Measurements from ENCODE around the gene VNN1.

Gene VNN1, protein sequence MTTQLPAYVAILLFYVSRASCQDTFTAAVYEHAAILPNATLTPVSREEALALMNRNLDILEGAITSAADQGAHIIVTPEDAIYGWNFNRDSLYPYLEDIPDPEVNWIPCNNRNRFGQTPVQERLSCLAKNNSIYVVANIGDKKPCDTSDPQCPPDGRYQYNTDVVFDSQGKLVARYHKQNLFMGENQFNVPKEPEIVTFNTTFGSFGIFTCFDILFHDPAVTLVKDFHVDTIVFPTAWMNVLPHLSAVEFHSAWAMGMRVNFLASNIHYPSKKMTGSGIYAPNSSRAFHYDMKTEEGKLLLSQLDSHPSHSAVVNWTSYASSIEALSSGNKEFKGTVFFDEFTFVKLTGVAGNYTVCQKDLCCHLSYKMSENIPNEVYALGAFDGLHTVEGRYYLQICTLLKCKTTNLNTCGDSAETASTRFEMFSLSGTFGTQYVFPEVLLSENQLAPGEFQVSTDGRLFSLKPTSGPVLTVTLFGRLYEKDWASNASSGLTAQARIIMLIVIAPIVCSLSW

DNA sequence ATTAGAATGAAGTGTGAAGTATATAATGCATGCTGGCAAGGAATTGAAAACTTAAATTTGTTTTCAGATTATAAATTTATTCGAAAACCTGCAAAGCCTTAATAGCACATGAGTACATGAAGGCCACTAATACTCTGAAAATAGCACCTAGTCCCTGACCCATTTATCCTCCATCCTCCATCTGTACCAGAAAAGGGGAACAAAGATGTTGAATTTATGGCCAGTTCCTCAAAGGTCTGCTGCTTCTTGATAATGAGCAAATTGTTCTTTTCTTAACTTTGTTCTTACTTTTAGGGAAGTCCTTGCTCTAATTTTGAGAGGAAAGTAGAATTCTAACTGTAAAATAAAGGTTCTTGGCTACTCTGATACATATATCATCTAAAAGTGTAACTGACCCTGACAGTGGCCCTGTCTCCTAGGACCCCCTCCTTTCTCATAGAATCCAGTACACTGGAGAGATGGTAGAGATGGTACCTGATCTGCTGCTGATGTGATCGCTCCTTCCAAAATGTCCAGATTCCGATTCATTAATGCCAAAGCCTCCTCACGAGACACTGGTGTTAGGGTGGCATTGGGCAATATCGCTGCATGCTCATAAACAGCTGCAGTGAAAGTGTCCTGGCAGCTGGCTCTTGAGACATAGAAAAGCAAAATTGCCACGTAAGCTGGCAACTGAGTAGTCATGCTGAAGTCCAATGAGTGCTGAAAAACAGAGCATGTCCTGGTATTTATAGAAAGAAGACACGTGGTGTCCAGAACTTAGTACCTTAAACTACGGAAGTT lies at the start of gene VNN1:
TSS of gene VNN1 (minus strand) at position 704 of the 783 bp plus-strand sequence. CDS start at position 684, 20 bp downstream.
- no peak for DNase-seq

DNA sequence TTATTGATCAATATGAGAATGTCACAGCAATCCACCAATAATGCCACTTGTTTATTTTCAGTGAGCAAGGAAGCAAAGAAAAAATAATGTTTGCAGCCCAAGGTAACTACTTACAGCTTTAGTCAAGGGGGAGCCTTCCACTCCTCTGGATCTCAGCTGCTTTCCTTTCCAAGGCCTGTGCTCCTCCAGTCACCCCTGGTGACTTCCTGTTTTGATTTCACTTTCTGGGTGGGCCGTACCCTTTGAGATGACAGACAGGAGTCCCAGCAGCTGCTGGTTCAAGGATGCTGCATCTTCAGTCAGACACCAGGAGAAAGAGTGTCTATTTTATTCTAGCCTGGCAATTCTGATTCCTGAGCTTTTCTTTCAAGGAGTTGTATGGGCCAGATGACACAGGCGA lies 49.4 kb upstream of the VNN1 start:
- no peak for DNase-seq

DNA sequence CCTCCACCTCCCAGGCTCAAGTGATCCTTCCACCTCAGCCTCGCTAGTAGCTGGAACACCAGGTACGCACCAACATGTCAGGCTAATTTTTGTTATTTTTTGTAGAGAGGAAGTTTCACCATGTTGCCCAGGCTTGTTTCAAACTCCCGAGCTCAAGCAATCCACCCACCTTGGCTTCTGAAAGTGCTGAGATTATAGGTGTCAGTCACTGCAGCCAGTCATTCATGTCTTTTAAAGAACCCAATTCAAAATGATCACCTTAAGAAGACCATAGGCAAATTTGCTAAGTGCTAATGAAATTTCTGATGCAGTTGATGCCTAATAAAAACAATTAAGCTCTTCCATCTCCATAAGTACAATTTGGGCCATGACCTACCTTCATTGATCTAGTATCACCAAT lies 46.4 kb upstream of the VNN1 start:
- DNase-seq: no peak

DNA sequence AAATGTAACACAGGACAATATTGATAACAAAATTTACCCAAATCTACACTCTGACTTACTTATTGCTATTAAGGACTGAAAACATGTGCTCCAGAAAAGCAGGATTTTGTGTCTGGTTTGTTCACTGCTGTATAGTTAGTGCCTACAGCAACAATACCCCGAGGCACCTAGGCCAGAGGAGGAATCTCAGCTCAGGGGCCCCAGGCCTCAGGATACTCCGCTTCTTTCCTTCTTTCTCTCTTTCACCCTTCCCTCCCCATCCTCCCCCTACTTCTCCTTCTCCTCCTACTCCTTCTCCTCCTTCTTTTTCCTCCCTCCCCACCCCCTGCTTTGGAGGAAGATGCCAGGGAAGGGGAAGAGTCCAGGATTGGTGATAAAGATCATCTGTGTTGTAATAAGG lies 44.8 kb upstream of the VNN1 start:
- no peak for DNase-seq

DNA sequence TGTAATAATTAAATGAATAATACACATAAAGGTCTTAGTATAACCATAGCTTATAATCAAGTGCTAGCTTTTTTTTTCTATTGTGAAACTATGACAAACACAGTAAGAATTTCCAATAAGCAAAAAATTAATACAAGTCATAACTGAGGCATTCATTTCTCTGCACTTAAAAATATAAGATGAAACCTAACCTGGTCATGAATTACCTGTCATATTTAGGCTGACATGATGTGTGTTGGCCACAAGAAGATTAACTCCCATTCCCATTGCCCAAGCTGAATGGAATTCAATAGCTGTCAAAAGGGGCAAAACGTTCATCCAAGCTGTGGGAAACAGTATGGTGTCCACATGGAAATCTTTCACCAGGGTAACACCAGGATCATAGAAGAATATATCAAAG lies 38.4 kb upstream of the VNN1 start:
- DNase-seq: no peak

DNA sequence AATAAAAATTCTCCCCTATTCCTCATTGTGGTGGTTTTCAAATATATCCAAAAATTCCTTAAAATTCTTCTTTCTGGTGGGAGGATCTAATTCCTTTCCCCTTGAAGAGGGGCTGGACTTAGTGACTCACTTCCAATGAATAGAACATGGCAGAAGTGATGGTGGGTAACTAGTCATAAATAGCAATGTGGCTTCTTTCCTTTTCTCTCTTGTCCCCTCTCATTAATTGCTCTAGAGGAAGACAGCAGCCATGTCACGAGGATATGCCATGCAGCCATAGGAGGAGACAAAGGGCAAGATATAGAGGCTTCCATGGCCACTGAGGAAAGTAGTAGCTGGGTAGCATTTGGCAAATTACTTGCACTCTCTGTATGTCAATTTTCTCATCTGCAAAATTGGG lies 38.0 kb upstream of the VNN1 start:
- DNase-seq: no peak

DNA sequence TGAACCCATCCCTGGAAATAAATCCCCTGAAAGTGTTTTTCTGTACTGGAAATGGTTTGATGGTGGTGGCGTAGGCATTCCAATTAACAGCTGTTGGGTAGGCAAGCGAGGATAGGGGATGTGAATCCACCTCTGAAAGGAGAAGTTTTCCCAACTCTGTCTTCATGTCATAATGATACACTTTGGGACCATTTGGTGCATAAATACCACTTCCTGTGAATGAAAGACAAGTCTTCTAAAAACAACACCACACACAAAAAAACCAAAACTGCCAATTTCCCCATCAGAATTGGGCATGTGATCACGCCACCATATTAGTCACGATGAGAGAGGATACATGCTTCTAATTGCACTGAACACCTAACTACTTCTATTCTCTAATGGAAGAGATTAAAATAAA lies 37.5 kb upstream of the VNN1 start:
- no peak for DNase-seq

DNA sequence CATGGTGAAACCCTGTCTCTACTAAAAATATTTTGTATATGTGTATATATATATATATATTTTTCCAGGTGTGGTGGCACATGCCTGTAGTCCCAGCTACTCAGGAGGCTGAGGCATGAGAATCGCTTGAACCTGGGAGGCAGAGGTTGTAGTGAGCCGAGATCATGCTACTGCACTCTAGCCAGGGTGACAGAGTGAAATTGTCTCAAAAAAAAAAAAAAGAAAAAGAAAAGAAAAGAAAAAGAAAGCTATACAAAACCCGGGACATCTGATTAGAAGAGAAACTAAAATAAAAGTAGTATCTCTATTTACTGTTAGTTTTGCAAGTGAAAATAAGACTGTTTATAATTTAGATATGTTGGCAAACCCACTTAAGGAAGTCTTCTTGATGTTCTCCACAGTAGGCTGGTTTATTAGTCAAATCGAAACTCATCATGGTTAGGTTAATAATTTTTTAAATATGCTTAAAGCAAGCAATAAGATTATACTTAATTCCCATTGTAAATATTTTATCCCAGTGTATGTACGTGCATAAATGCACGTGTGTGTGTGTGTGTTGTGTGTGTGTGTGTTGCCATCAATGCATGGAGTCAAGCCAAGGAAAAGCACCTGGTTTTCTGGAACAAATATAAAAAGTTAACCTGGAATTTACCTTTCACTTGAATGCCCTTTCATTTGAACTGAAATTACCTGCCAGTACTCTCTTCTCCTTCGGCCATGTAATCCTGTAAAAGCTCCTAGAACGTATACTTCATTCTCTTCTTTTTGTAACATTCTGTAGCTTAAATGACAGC lies 36.8 kb upstream of the VNN1 start:
- no peak for DNase-seq

DNA sequence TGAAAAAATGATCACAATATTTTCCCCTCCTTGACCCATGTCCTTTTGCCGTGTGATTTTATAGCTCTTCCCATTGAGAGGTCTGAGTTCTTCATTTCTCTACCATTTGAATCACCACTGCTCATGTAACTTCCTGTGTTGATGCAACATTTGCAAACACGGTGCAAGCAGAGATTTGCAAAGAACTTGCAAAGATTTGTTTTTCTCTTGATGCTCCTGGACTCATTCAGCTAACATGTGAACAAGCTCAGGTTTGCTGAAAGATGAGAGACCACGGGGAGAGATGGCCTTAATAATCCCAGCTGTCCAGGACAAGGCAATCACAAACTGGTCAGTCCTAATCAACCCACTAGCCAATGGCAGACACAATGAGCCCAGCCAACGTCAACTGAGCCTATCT lies 35.3 kb upstream of the VNN1 start:
- DNase-seq: no peak

DNA sequence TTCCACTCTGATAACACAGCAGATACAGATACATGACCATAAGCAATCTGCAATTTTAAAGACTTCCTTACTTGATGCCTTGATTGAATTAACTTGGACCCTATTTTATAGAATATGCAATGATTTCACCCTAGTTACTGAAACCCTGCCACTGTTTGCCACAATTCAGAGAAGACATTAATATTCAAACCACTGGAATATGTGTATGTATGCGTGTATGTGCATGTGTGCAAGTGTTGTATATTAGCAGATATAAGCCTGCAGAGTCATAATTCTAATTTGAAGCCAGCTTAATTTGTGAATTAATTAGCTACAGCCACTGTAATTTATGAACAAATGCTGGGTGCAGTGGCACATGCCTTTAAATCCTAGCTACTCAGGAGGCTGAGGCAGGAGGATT lies 34.6 kb upstream of the VNN1 start:
- DNase-seq: no peak

DNA sequence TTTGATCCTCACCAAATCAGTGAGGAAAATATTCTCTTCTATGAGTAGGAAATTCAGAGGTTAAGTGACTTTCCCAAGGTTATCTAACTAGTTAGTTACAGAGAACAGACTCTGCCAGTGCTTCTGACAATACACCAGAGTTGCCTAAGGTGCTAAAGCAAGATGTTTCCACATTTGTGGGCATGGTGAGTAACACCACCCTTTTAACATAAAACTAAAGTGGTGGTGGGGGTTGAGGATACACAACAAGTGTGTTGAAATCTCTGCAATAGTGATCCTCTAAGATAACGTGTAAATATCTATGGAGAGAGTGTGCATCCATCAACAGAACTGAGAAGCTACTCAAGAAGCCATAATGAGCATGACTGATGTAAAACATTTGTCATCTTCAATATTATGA lies 32.2 kb upstream of the VNN1 start:
- no peak for DNase-seq

DNA sequence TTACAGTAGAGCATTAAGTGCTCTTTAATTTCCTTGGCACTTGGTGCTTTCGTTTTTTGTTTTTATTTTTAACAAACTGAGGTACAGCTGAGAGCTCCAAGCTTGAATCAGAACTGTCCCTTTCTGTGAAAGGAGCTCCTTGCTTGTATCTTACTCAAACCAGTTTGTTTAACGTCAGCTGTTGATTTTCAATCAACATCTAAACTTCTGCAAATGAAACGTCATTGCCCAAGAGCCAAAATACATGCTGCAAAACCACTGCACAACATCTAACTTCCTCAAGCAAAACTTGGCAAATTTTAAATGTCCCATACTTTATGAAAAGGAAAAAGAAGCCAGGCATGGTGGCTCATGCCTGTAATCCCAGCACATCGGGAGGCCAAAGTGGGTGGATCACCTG lies 28.6 kb upstream of the VNN1 start:
- no peak for DNase-seq

DNA sequence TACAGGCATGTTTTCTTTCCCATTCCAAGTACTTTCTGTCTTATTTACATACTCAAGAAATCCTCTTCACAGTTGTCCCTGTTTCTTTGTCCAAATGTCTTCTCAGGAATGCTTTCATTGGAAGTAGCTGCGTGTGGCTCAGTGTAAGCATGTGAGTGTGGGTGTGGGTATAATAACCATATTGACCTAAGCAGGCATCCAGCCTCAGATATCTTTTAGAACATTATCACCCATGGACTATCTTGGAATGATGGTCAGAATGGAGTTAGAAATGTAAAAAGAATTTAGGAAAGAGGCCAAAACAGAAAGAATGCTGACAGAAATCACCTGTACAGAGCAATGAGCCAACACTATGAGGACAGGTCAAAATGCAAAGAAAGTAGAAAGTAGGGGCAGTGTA lies 27.4 kb upstream of the VNN1 start:
- no peak for DNase-seq

DNA sequence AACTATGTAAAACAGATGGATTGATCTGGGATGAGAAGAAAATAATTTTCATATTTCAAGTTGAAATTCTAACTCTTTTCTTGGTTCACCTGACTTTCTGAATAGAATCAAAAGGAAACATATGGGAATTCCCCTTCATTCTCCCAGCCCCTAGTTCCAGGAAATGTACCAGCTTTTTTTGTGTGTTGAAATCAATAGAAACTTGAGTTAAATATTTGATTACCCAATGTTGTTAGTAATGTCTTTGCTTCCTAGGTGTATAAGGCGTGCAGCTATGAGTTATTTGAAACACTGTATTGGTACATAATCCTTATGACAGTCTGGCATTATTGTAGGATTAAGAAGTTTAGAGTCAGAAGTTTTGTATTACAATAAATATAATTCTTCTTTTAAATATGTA lies 22.4 kb upstream of the VNN1 start:
- no peak for DNase-seq

DNA sequence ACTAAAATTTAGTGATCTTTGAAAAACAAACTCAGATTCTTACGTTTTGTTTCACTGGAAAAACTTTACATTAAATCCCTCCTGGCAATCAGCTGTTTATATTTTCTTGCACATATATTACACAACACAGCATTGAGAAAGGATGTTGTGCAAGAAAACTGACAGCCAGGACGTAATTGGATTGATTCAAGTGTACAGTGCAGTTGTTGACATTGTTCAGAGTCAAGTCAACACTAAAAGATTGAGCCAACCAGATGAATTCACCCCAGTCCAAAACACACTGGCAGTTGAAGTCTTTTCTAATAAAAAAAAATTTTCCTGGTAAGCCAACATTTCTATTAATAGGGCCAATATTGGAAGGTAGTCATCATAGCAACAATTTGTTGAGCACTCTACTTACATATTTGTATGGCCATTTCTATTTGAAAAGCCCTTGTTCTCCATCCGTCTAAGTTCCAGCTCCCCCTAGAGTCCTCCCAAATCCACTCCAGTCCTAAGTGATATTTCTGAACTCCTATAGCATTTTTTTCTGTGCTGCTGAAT lies 20.9 kb upstream of the VNN1 start:
- no peak for DNase-seq

DNA sequence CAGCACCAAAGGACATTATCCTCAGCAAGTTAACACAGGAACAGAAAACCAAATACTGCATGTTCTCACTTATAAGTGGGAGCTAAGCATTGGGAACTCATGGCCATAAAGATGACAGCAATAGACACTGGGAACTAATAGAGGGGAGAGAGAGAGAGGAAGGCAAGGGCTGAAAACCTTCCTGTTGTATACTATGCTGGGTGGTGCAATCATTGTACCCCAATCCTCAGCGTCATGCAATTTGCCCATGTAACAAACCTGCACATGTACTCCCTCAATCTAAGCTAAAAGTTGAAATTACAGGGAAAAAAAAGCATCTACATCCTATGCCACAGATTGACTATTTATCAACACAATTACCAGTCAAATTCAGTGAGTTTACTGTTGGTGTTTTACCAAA lies 20.0 kb upstream of the VNN1 start:
- no peak for DNase-seq

DNA sequence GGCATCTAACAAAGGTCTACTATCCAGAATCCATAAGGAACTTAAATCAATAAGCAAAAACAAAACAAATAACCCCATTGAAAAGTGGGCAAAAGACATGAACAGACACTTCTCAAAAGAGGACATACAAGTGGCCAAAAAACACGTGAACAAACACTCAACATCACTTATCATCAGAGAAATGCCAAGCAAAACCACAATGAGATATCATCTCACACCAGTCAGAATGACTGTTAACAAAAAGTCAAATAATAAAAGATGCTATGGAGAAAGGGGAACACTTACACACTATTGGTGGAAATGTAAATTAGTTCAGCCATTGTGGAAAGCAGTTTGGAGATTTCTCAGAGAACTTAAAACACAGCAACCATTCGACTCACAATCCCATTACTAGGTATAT lies 19.4 kb upstream of the VNN1 start:
- DNase-seq: no peak

DNA sequence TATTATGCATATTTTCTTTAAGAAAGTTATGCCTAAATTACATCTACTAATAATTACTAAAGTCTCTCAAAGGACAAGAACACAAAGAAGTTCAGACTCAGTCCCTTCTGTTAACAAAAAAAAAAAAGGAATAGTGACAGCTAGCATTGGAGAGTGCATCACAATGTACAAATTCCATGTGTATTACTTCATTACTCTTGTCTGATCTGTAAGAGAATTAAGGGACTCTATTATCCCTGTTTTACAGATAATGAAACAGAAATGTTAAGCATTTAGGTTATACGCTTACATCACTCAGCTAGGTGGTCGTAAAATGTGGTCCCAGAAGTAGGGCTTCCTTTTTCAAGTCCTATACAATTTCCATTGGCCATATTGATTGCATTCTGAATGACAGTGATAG lies 17.2 kb upstream of the VNN1 start:
- DNase-seq: no peak

DNA sequence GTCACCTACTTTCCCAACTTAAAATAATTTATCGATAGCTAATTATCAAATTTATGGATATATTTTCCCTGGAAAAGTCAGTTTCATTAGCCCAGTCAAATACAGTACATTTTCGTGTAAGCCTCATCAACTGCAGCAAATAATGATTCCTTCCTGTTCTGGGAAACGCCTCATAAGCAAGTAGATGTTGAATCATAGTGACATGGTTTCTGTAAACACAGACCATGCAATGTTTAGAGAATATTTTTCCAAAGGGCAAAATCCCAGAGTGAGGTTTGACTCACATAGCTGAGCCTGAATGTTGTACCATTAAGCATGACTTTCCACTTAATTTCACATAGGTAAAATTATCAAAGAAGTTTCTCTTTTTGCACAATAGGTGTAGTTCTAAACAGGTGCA lies 16.7 kb upstream of the VNN1 start:
- DNase-seq: no peak

DNA sequence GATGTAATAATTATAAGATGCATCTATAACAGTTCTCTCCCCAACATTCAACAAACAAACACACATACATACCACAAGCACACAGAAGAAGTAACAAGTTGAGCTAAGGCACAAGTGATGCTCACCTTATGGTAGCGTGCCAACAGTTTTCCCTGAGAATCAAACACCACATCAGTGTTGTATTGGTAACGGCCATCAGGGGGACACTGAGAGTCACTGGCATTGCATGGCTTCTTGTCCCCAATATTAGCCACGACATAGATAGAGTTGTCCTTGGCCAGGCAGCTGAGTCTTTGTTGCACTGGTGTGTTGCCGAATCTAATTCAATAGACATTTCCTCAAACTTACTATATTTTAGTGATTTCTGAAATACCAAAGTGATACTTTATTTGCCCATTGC lies 14.8 kb upstream of the VNN1 start:
- no peak for DNase-seq

DNA sequence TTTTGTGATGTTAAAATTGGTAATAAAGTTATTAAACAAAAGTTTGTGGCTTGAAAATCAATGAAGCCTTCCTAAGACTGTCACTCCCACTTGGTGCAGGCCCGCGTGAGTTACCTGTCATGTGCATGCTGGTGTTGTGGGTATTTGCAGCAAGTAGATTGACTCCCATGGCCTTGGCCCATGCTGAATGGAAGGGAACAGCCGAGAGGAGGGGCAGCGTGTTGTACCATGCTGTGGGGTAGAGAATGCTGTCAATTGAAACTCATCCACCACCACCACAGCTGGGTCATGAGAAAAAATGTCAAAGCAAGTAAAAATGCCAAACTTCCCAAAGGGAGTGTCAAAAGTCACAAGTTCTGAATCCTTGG lies 12.7 kb upstream of the VNN1 start:
- no peak for DNase-seq

DNA sequence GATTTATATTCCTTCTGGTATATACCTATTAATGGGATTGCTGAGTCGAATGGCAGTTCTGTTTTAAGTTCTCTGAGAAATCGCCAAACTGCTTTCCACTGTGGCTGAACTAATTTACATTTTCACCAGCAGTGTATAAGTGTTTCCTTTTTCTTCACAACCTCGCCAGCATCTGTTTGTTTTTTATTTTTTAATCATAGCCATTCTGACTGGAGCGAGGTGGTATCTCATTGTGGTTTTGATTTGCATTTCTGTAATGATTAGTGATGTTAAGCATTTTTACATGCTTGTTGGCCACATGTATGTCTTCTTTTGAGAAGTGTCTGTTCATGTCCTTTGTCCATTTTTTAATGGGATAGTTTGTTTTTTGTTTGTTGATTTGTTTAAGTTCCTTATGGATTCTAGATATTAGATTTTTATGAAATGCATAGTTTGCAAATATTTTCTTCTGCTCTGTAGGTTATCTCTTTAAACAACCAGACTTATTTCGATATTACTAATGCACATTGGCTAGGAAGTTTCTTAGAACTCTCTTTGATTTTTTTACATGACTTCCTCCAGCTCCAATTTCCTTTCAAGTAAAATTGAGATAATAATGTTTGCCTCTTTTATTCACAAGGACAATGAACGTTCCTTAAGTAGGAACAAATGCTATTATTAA lies 12.2 kb upstream of the VNN1 start:
- DNase-seq: no peak

DNA sequence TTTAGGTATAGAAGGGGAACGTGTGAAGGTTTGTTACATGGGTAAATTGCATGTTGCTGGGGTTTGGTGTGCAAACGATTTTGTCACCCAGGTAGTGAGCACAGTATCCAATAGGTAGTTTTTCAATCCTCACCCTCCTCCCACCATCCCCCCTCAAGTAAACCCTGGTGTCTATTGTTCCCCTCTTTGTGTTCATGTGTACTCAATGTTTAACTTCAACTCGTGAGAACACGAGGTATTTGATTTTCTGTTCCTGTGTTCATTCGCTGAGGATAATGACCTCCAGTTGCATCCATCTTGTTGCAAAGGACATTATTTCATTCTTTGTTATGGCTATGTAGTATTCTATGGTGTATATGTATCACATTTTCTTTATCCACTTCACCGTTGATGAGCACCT lies 11.6 kb upstream of the VNN1 start:
- DNase-seq: no peak
